BE2C (cell line): ENCODE data around the gene SV2C. TPM values are rescaled to one million over a fixed set of nuclear protein-coding genes. Genes with fewer than 3 reads are reported as not detected.
"Not testable (repeated sequence)": the region's sequence is repeated elsewhere in the genome, so short reads cannot be mapped to it uniquely, and the experiment has no call there.

Experiments
- DNase-seq: peaks from one replicate; pipeline ENCODE4 v3.0.0-alpha.2; 2020
- H3K27me3 ChIP-seq: fragments of 250-450 bp; sonication (Bioruptor Pico); 2 replicates; pipeline ENCODE4 v1.5.1; 2020; ENCODE audit warnings: mild to moderate bottlenecking
- H3K36me3 ChIP-seq: fragments of 250-450 bp; sonication (Bioruptor Pico); 2 replicates; pipeline ENCODE4 v1.5.1; 2020; ENCODE audit warnings: mild to moderate bottlenecking
- H3K4me1 ChIP-seq: fragments of 250-450 bp; sonication (Bioruptor Pico); 2 replicates; pipeline ENCODE4 v1.5.1; 2020
- H3K4me3 ChIP-seq: 2 replicates; pipeline ENCODE4 v1.5.1; 2011; ENCODE audit warnings: low read depth, low read length
- H3K9me3 ChIP-seq: fragments of 250-450 bp; sonication (Bioruptor Pico); 2 replicates; pipeline ENCODE4 v1.5.1; 2020
- polyA plus RNA-seq: library from polyadenylated mRNA; unstranded; fragments of >200 nt; gene quantifications from one replicate; pipeline ENCODE4 v1.2.1, GENCODE V29; 2012; ENCODE audit warnings: low read depth, missing spikeins; ENCODE audit not compliant: insufficient read length, insufficient read depth
- TF ChIP-seq, protein P1 (sequence below): IDR thresholded peaks from 2 replicates; pipeline ENCODE4 v1.5.1; 2012; ENCODE audit warnings: mild to moderate bottlenecking, low read depth, low read length

SV2C gene, protein sequence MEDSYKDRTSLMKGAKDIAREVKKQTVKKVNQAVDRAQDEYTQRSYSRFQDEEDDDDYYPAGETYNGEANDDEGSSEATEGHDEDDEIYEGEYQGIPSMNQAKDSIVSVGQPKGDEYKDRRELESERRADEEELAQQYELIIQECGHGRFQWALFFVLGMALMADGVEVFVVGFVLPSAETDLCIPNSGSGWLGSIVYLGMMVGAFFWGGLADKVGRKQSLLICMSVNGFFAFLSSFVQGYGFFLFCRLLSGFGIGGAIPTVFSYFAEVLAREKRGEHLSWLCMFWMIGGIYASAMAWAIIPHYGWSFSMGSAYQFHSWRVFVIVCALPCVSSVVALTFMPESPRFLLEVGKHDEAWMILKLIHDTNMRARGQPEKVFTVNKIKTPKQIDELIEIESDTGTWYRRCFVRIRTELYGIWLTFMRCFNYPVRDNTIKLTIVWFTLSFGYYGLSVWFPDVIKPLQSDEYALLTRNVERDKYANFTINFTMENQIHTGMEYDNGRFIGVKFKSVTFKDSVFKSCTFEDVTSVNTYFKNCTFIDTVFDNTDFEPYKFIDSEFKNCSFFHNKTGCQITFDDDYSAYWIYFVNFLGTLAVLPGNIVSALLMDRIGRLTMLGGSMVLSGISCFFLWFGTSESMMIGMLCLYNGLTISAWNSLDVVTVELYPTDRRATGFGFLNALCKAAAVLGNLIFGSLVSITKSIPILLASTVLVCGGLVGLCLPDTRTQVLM
- 0.43 TPM for polyA plus RNA-seq

GRCh38 chr5:76082772-76083554 is at the start of gene SV2C:
Gene SV2C (plus strand): TSS chr5:76083383. CDS start chr5:76131751, 48,368 bp downstream.
- H3K4me1 ChIP-seq = no peaks in the 10 kb centered on the region
- H3K9me3 ChIP-seq = no peaks in the 10 kb centered on the region
- TF ChIP-seq, protein P1, sequence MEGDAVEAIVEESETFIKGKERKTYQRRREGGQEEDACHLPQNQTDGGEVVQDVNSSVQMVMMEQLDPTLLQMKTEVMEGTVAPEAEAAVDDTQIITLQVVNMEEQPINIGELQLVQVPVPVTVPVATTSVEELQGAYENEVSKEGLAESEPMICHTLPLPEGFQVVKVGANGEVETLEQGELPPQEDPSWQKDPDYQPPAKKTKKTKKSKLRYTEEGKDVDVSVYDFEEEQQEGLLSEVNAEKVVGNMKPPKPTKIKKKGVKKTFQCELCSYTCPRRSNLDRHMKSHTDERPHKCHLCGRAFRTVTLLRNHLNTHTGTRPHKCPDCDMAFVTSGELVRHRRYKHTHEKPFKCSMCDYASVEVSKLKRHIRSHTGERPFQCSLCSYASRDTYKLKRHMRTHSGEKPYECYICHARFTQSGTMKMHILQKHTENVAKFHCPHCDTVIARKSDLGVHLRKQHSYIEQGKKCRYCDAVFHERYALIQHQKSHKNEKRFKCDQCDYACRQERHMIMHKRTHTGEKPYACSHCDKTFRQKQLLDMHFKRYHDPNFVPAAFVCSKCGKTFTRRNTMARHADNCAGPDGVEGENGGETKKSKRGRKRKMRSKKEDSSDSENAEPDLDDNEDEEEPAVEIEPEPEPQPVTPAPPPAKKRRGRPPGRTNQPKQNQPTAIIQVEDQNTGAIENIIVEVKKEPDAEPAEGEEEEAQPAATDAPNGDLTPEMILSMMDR = no peak
- H3K4me3 ChIP-seq = peak within 1 kb of the TSS; percentile 21
- no peaks in the 10 kb centered on the region for H3K36me3 ChIP-seq
- peaks cover 55% of the 10 kb centered on the region for H3K27me3 ChIP-seq
- peak; percentile 37 for DNase-seq

DNA sequence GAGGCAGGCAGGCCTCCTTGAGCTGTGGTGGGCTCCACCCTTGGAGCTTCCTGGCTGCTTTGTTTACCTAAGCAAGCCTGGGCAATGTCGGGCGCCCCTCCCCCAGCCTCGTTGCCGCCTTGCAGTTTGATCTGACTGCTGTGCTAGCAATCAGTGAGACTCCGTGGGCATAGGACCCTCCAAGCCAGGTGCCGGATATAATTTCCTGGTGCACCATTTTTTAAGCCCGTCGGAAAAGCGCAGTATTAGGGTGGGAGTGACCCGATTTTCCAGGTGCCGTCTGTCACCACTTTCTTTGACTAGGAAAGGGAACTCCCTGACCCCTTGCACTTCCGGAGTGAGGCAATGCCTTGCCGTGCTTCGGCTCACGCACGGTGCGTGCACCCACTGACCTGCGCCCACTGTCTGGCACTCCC is 45.4 kb upstream of the SV2C start:
- not testable (repeated sequence) for DNase-seq, H3K4me3 ChIP-seq, H3K4me1 ChIP-seq, H3K27me3 ChIP-seq, H3K36me3 ChIP-seq, H3K9me3 ChIP-seq

DNA sequence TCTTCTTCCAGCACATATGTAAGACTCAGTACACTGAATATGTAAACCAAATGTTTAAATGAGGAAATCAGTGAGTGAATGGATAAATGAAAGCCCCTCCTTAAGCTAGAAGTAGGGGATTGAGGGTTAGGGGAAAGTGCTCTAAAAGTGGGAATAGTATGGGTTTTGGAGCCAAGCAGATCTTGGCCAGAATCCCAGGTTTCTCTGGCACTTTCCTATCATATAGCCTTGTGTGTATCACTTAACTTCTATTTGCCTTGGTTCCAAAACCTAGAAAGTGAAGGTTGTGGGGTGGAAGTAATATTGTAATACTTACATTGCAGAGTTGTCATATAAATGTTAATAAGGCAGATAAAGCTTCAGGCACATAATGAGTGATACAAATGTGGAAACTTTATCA is 45.0 kb upstream of the SV2C start:
- TF ChIP-seq, protein P1 = no peak
- no peak overlapping the region for H3K4me3 ChIP-seq
- no peak for DNase-seq

DNA sequence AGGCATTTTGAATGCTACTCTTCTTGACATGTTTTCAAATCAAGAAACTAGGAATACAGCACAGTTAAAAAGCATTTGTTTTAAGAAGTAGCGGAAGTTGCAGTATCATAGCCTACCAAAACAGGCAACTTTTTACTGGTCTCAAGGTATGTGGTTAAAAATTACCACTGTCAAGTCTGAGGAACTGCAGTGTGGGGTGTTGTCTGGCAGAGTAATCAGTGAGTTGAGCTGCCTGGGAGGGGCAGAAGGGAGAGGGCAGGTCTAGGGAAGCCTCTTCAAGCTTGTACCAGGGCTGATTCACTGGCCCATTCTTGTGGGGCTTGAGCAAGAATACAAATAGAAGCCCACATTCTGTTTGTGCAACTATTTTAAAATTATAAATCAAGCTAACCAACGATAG is 42.4 kb upstream of the SV2C start:
- no peaks in the 10 kb centered on the region for H3K4me1 ChIP-seq
- no peak overlapping the region for H3K4me3 ChIP-seq
- no peak for DNase-seq
- no peaks in the 10 kb centered on the region for H3K36me3 ChIP-seq
- TF ChIP-seq, protein P1 = no peak
- H3K9me3 ChIP-seq = no peaks in the 10 kb centered on the region
- no peaks in the 10 kb centered on the region for H3K27me3 ChIP-seq

More for the DNA sequence above, 45.0 kb upstream of the SV2C start:
- no peaks in the 10 kb centered on the region for H3K9me3 ChIP-seq
- H3K4me1 ChIP-seq = no peaks in the 10 kb centered on the region
- no peaks in the 10 kb centered on the region for H3K27me3 ChIP-seq
- H3K36me3 ChIP-seq = no peaks in the 10 kb centered on the region

- TF ChIP-seq, protein P1 = no peak
- Histone ChIP-seq H3K4me1 (no peaks in the 10 kb centered on the region), H3K9me3 (no peaks in the 10 kb centered on the region), H3K36me3 (no peaks in the 10 kb centered on the region), H3K4me3 (no peak overlapping the region), H3K27me3 (no peaks in the 10 kb centered on the region)
- no peak for DNase-seq
These were observed 41.3 kb upstream of the SV2C start for GRCh38 chr5:76041863-76042262.

DNA sequence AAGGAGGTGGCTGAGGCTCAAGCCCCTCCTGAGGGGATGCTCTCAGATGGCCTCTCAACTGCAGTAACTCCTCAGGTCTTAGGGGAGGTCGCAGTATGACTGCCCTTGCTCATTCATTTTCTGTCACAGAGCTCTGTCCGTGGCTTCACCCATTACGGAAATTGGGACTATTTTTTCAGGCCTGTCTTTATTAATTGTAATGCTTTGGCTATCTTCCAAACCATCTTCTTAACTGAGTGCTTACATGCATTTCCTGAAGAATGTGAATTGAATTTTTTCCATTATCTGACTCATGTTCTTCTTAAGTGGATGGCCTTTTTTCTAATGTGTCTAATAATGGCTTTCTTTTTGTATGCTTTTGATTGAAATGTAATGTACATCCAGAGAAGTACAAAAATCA is 36.4 kb upstream of the SV2C start:
- TF ChIP-seq, protein P1 = no peak
- DNase-seq = no peak
- no peaks in the 10 kb centered on the region for H3K9me3 ChIP-seq
- H3K36me3 ChIP-seq = no peaks in the 10 kb centered on the region
- H3K27me3 ChIP-seq = no peaks in the 10 kb centered on the region
- no peaks in the 10 kb centered on the region for H3K4me1 ChIP-seq
- no peak overlapping the region for H3K4me3 ChIP-seq
